OCI-LY1 (cell line): ENCODE measurements around the gene DNMT3A.
A peak's percentile ranks its signal among the peaks of the same experiment; 100 is the strongest.

Source experiments
- H2AFZ ChIP-seq: fragments of 200-600 bp; sonication (generic), shearing (Covaris generic); 2 replicates; pipeline ENCODE4 v1.6.0; 2014; ENCODE audit warnings: antibody characterized with exemption, mild to moderate bottlenecking, low read length
- H3F3A ChIP-seq: fragments of 200-600 bp; sonication (generic), shearing (Covaris generic); 2 replicates; pipeline ENCODE4 v1.6.0; 2014; ENCODE audit warnings: mild to moderate bottlenecking, antibody characterized with exemption, low read length, moderate library complexity; ENCODE audit not compliant: insufficient read depth
- H3K27ac ChIP-seq: fragments of 200-600 bp; sonication (generic); 2 replicates; pipeline ENCODE4 v1.5.1; 2014; ENCODE audit warnings: low read length, mixed run types, mild to moderate bottlenecking, low read depth; ENCODE audit not compliant: poor library complexity, severe bottlenecking
- H3K27me3 ChIP-seq: fragments of 200-600 bp; sonication (generic); 2 replicates; pipeline ENCODE4 v1.6.0; 2014; ENCODE audit warnings: antibody characterized with exemption, mild to moderate bottlenecking, low read length, moderate library complexity; ENCODE audit not compliant: insufficient read depth
- H3K36me3 ChIP-seq: fragments of 200-600 bp; sonication (generic); 2 replicates; pipeline ENCODE4 v1.6.1; 2014; ENCODE audit warnings: mild to moderate bottlenecking, antibody characterized with exemption, low read length, moderate library complexity, mixed read lengths; ENCODE audit not compliant: insufficient read depth
- H3K4me1 ChIP-seq: fragments of 200-600 bp; sonication (generic); 2 replicates; pipeline ENCODE4 v1.5.1; 2014; ENCODE audit warnings: mild to moderate bottlenecking, low read length, moderate library complexity; ENCODE audit not compliant: insufficient read depth, severe bottlenecking
- H3K4me2 ChIP-seq: fragments of 200-600 bp; sonication (generic), shearing (Covaris generic); 2 replicates; pipeline ENCODE4 v1.6.1; 2014; ENCODE audit warnings: low read length
- H3K4me3 ChIP-seq: fragments of 200-600 bp; sonication (generic); 2 replicates; pipeline ENCODE4 v1.5.1; 2014; ENCODE audit warnings: low read length, low read depth, mild to moderate bottlenecking, mixed read lengths; ENCODE audit not compliant: poor library complexity, severe bottlenecking
- H3K79me2 ChIP-seq: fragments of 200-600 bp; shearing (Covaris generic); 2 replicates; pipeline ENCODE4 v1.6.1; 2016; ENCODE audit warnings: mixed run types, low read length, mixed read lengths; ENCODE audit not compliant: insufficient read depth
- H3K9ac ChIP-seq: fragments of 200-600 bp; sonication (generic), shearing (Covaris generic); 2 replicates; pipeline ENCODE4 v1.6.1; 2014; ENCODE audit warnings: mild to moderate bottlenecking, low read length, mixed read lengths
- H3K9me2 ChIP-seq: fragments of 200-600 bp; sonication (generic), shearing (Covaris generic); 2 replicates; pipeline ENCODE4 v1.6.1; 2014; ENCODE audit warnings: low read depth, mild to moderate bottlenecking, low read length, mixed read lengths
- H3K9me3 ChIP-seq: fragments of 200-600 bp; shearing (Covaris generic); 2 replicates; pipeline ENCODE4 v1.6.1; 2014; ENCODE audit warnings: low read length, mixed read lengths
- H4K20me1 ChIP-seq: fragments of 200-600 bp; sonication (generic), shearing (Covaris generic); 2 replicates; pipeline ENCODE4 v1.6.0; 2016; ENCODE audit warnings: mild to moderate bottlenecking, low read length; ENCODE audit not compliant: insufficient read depth
- CTCF ChIP-seq: fragments of 200-600 bp; sonication (generic), shearing (Covaris generic); IDR thresholded peaks from 2 replicates; pipeline ENCODE4 v1.5.1; 2017; ENCODE audit warnings: mild to moderate bottlenecking, antibody characterized with exemption, low read length, moderate library complexity, mixed read lengths
- EZH2 ChIP-seq: fragments of 200-600 bp; sonication (generic), shearing (Covaris generic); IDR thresholded peaks from 2 replicates; pipeline ENCODE4 v1.8.0; 2017; ENCODE audit warnings: borderline replicate concordance, mixed run types, mild to moderate bottlenecking, antibody characterized with exemption, low read length, moderate library complexity, mixed read lengths

Gene DNMT3A

GRCh38 chr2:25342372-25343186 is 854 bp upstream of the DNMT3A start:
- Histone ChIP-seq H2AFZ (no peak overlapping the region), H3K9me3 (no peaks in the 10 kb centered on the region), H3K4me1 (peaks cover 6% of the 10 kb centered on the region), H3K27me3 (no peaks in the 10 kb centered on the region), H4K20me1 (no peaks in the 10 kb centered on the region), H3K36me3 (no peaks in the 10 kb centered on the region), H3K27ac (no peak overlapping the region), H3K4me2 (peak overlapping the region; percentile 75), H3F3A (no peaks in the 10 kb centered on the region), H3K4me3 (peak overlapping the region; percentile 61), H3K79me2 (no peaks in the 10 kb centered on the region), H3K9me2 (no peaks in the 10 kb centered on the region), H3K9ac (peak overlapping the region; percentile 41; the same call in 1 of the 2 replicates)
- TF ChIP-seq CTCF (peak; percentile 81), EZH2 (no peak)

GRCh38 chr2:25341011-25341727 is 556 bp downstream of the DNMT3A start:
- Histone ChIP-seq H3K9me3 (no peaks in the 10 kb centered on the region), H3K4me2 (no peak overlapping the region), H3K4me3 (peak overlapping the region; percentile 46), H3K9ac (no peak overlapping the region), H3K4me1 (peaks cover 6% of the 10 kb centered on the region), H2AFZ (no peak overlapping the region), H3K27ac (no peak overlapping the region), H3K9me2 (no peaks in the 10 kb centered on the region), H3K79me2 (no peaks in the 10 kb centered on the region), H3K27me3 (peaks cover 4% of the 10 kb centered on the region; the same call in 1 of the 2 replicates), H4K20me1 (no peaks in the 10 kb centered on the region), H3K36me3 (no peaks in the 10 kb centered on the region), H3F3A (no peaks in the 10 kb centered on the region)
- TF ChIP-seq EZH2 (no peak), CTCF (no peak)

GRCh38 chr2:25340181-25340921 is 1.4 kb downstream of the DNMT3A start:
- Histone ChIP-seq H3F3A (no peaks in the 10 kb centered on the region), H3K4me1 (peaks cover 6% of the 10 kb centered on the region), H3K79me2 (no peaks in the 10 kb centered on the region), H3K9me2 (no peaks in the 10 kb centered on the region), H3K4me3 (peak overlapping the region; percentile 46), H3K27me3 (peaks cover 4% of the 10 kb centered on the region; the same call in 1 of the 2 replicates), H3K9me3 (no peaks in the 10 kb centered on the region), H2AFZ (no peak overlapping the region), H4K20me1 (no peaks in the 10 kb centered on the region), H3K9ac (no peak overlapping the region), H3K36me3 (no peaks in the 10 kb centered on the region), H3K4me2 (peak overlapping the region; percentile 57), H3K27ac (no peak overlapping the region)
- TF ChIP-seq EZH2 = no peak
- TF ChIP-seq CTCF = no peak
